HG03457 (cell line): Measurements from ENCODE around the gene FAHD1.

Source experiments
- ATAC-seq: cut with Tn5 transposase; IDR thresholded peaks from one replicate; pipeline ENCODE4 v1.9.1; 2021; ENCODE audit warnings: moderate number of reproducible peaks; ENCODE audit not compliant: unreplicated experiment

FAHD1 gene

DNA sequence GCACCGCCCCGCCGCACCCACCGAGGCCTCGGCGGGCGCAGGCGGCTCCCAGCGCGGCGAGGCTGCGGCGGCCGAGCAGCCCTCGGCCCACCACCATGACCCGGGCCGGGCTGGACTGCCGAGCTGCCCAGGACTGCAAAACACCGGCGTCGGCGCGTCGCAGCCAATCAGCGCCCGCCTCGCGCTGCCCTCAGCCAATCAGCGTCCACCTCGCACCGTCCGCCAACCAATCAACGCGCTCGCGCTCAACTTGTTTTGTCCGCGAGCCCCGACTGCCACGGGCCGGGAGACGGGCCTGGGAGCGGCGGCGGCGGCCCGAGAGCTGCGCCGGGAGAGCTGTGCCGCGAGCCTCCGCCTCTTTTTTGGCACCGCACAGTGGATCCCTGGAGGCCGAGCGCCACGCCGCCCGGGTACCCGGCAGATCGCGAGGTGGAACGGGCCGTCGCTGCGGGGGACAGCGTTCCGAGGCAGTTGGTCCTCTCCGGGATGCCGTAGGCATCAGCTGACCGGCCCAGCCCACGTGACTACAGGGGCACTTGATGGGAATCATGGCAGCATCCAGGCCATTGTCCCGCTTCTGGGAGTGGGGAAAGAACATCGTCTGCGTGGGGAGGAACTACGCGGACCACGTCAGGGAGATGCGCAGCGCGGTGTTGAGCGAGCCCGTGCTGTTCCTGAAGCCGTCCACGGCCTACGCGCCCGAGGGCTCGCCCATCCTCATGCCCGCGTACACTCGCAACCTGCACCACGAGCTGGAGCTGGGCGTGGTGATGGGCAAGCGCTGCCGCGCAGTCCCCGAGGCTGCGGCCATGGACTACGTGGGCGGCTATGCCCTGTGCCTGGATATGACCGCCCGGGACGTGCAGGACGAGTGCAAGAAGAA, at the start of gene FAHD1, which contains the start of gene HAGH:
Gene FAHD1, plus strand, starts transcription at position 516 of the 883 bp plus-strand sequence. Its CDS starts 33 bp downstream, at position 549.
Gene HAGH, minus strand, starts transcription at position 135 of the 883 bp plus-strand sequence. Its CDS starts 38 bp downstream, at position 97.
- peak; percentile 59 for ATAC-seq

DNA sequence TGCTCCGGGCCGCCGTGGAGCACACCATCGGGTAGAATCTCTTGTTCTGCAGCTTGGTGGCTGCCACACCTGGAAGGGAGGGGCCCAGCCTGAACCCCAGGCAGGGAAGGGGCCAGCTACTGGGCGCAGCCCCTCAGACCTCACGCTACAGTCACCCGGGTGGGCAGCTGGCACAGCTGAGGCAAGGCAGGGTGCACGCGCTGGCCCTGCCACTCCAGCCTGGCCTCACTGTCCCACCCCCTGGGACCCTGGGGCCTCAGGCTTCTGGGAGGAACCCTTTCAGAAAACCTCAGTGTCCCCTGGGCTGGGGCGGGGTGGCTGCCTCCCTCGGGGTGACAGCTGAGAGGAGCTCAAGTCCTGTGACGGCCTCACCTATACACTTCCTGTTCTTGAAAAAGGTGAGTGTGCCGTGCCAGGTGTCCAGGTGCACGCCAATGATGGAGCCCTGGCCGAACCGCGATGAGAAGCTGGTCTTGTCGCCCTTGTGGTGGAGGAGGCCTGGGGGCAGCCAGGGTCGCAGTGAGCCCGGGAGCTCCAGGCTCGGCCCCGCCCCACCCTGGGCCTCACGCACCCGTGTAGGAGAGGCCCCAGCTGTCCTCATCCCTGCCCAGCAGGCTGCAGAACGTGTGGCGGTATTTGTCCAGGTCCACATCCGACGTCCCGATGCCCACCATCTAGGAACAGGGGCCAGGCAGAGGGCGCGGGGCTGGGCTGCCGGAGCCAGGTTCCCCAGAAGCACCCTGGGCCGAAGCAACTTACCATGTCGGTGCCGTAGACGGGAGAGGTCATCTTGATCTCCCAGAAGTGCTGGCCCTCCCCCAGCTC, 49.4 kb upstream of the FAHD1 start:
- no peak for ATAC-seq

- no peak for ATAC-seq
These were observed 48.5 kb upstream of the FAHD1 start for GRCh38 chr16:1778200-1779179.

- no peak for ATAC-seq
These were observed 47.7 kb upstream of the FAHD1 start for GRCh38 chr16:1779234-1779701.

GRCh38 chr16:1779741-1780676, 47.0 kb upstream of the FAHD1 start:
- ATAC-seq = no peak

- no peak for ATAC-seq
These were observed 46.3 kb upstream of the FAHD1 start for GRCh38 chr16:1780677-1781072.

- no peak for ATAC-seq
These were observed 45.8 kb upstream of the FAHD1 start for GRCh38 chr16:1781254-1781653.

DNA sequence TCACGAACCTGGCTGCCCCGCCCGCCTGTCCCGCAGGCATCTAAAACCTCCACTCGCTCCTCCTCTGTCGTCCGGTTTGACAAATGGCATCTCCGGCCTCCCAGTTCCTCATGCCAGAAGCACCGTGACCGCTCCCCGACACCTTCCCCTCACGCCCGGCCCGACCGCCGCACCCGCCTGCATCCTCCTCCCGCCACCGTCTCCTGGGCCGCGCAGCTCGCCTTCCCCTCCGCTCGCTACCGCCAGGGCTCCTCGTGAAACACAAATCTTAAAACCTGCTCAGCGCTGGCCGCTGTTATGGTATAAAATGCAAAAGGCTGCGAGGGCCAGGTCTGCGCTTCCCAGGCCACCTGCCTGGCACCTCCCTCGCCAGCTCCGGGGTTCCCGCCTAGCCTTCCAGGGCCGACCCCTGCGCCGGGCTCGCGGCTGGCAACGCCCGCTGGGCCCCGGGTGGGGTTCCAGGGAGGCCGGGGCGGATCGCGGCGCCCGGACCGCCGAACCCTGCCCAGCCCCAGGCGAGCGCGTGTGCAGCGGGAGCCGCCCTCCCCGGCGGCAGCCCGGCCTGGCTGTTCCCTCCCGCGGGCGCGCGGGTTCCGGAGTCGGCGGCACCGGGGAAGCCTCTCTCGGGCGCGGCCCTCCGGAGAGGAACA, 45.1 kb upstream of the FAHD1 start:
- ATAC-seq = peak; percentile 5

DNA sequence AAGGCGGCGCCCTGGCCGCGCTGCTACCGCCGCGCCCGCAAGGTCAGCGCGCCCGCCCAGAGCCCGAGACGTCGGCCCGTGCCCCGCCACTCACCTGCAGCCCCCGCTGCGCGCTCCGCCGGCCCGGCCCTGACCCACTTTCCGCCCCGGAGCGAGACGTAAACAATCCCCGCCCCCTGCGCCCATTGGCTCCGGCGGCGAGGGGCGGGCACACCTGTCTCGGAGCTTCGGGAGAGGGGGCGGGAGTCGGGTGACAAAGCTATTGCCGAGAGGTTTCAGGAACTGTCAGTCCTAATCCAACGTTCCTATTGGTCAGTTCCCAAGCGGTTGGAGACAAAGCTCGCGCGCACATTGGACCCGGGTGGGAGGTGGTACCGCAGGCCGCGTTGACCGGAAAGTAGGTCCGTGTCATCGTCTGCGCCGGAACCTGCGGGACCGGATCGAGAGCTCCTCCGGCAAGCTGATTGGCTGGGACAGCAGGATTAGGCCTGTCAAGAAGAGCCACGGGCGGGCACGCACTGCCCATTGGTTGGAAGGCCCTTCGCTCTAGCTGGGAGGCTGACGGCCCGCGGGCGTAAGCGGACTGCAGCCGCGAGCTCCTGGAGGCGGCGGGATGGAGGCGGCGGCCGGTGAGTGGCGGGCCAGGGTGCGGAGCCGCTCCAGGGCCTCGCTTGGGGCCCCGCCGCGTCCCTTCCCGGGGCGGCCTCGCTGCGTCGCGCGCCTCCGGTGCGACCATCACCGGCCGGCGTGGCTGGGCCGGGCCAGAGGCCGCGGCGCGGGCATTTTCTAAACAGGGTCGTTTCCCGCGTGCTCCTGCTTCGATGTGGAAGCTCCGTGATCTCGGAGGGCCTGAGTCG, 44.4 kb upstream of the FAHD1 start, which contains the start of the genes NUBP2 and SPSB3:
Gene NUBP2, plus strand, starts transcription at position 553 of the 857 bp plus-strand sequence. Its CDS starts 61 bp downstream, at position 614.
Gene SPSB3, minus strand, starts transcription at position 164 of the 857 bp plus-strand sequence. CDS start 1,088 bp downstream, outside the sequence.
- ATAC-seq = peak; percentile 72

DNA sequence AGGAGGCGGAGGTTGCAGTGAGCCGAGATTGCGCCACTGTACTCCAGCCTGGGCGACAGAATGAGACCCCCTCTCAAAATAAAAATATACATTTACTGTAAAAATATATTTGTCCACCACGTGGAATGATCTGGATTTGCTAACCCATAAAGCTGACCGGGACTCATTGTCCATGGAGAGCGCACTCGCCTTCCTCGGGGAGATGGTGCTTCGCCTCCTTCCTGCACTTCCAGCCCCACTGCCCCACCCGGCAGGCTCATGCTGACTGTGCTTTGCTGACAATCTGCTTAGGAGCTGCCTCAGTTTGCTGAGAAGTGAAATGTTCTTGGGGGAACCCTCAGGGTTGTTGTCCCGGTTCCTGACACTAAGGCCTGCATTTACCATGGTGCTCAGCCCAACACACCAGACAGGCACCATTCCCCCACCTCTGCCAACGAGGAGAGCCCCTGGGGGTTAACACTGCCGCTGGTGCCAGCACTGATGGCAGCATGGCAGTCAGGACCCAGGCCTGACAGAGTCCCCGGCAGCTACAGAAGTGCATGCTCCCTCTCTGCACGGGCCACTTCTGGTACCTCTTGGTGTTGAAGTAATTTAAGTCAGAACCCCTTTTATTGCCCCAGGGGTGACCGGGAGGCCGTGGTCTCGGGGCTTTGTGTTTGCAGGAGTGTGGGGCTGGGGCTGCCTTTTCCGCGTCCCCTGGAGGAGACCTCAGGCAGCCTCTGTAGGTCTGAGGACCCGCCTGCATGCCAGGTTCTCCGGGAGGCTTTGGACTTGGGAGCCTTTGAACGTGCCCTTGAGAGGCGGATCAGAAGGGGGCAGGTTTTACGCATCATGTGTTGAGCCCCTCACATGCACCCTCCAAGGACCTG, 41.8 kb upstream of the FAHD1 start:
- ATAC-seq = no peak

- no peak for ATAC-seq
These were observed 41.2 kb upstream of the FAHD1 start for GRCh38 chr16:1785846-1786170.

- no peak for ATAC-seq
These were observed 40.6 kb upstream of the FAHD1 start for GRCh38 chr16:1786242-1787055.

DNA sequence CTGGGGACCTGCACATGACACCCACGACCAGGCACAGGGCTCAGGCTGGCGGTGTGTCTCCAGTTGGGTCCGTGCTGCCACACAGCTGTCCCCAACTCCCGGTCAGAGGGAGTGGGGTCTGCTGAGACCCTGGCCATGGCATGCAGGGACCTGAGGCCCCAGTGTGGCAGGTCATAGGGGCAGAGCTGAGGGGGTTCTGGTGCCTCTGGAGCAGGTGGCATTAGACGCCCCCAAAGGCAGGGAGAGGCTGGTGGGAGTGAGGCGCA, 40.0 kb upstream of the FAHD1 start:
- no peak for ATAC-seq

DNA sequence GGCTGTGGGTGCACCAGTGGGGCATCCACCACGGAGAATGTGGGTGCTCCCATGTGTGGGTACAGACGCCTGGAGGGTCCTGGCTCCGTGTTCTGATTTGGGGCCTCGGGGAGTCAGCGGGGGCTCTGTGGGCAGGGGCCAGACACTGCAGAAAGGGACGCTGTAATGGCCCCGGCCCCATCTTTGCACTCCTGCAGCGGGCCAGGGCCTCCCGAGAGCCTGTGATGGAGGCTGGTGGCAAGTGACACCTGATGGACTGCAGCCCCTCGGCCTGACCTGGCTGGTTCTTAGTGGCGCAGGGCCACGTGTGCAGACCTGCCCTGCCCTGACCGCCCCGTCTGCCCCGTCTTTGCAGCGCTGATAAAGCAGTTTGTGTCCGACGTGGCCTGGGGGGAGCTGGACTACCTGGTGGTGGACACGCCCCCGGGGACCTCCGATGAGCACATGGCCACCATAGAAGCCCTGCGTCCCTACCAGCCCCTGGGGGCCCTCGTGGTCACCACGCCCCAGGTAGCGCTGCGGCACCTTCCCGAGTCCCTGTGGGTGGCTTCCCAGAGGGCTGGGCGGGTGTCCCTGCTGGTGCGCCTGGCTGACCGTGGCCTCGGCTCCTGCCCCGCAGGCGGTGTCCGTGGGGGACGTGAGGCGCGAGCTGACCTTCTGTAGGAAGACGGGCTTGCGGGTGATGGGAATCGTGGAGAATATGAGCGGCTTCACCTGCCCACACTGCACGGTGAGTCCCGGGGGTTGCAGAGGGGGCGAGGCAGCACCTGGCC, 39.5 kb upstream of the FAHD1 start:
- no peak for ATAC-seq

GRCh38 chr16:1788095-1788707, 38.8 kb upstream of the FAHD1 start:
- ATAC-seq = no peak
